Hematopoietic multipotent progenitor cell treated with erythropoietin and hydrocortisone succinate and interleukin-3 and kit ligand, for 4 days (in vitro differentiated cells): ENCODE data around the gene NEMP1.
"Not testable (repeated sequence)": the region's sequence is repeated elsewhere in the genome, so short reads cannot be mapped to it uniquely, and the experiment has no call there.

Source experiments
- DNase-seq: peaks from one replicate; pipeline ENCODE4 v3.0.0-alpha.2; 2015

The NEMP1 gene, protein sequence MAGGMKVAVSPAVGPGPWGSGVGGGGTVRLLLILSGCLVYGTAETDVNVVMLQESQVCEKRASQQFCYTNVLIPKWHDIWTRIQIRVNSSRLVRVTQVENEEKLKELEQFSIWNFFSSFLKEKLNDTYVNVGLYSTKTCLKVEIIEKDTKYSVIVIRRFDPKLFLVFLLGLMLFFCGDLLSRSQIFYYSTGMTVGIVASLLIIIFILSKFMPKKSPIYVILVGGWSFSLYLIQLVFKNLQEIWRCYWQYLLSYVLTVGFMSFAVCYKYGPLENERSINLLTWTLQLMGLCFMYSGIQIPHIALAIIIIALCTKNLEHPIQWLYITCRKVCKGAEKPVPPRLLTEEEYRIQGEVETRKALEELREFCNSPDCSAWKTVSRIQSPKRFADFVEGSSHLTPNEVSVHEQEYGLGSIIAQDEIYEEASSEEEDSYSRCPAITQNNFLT

DNA sequence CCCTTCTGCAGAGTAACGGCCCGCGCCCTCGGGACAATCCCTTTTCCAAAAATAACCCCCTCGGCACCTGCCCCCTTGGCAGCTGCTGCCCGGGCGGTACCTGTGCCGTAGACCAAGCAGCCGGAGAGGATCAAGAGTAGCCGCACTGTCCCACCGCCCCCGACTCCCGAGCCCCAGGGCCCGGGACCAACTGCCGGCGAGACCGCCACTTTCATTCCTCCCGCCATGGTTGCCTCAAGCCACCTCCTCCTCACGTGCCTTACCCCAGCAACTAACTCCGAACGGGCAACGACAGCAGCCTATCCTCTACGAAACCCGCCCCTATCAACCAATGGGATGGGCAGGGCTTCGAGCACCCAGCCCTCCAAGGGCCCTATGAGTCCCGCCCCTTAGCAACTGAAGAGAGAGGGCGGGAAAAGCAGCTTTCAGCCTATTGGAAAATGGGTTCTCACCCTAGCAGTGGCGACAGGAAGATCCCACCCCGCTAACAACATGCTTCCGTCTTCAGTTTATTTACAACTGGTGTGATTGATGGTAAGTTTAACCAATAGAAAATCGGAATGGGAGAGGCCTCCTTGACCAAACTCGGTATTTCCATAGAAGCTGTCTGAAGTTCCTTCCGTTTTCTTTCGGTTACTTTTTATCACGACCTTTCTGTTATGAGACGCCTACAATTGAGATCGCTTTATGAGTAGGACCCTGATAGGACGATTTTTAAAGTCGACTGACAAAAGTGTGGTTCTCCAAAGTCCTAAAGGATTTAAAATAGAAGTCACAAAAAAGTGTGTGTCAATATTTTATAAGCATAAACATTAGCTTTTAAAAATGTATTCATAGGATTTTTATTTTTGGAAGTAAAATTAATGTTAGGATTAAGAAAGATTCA is at the start of gene NEMP1:
TSS of gene NEMP1 (minus strand) at position 273 of the 886 bp plus-strand sequence. CDS start at position 227, 46 bp downstream.
- peak; percentile 100 for DNase-seq

DNA sequence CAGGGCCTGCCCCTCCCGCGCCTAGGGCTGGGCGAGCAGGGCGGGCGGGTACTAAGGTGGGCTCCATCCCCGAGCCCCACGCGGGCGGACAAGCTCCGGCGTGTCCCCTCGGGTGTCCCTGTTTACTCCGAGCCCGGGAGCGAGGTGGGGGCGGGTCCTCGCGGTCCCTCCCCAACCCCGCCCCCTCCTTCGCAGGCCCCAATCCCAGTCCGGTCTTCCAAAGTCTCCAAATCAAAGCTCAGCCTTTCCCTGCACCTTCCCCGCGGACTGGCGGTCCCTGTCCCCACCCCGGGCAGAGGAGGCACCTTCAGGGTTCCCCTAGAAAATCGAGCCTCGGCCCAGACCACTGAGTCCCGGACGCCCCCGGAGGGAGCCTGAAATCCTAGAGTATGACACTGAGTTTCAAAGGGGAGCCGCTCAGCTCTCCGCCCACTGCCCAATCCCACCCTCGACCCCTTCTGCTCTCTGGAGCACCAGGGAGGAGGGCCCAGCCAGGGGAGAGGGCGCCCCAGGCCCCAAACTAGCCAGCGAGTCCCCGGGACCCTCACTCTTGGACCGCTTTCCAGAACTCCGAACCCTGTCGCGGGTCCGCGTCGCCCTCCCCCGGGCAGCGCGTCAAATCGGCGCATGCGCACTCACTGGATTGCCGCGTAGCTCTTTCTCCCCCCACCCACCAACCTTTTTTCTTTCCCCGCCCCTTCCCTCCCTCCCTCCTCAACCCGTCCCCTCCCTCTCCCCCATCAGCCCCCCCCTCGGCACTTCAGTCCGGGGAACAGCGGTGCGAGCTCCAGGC is 49.3 kb upstream of the NEMP1 start, which contains the start of gene LRP1:
TSS of gene LRP1 (plus strand) at position 758 of the 793 bp plus-strand sequence. CDS start 482 bp downstream, outside the sequence.
- DNase-seq, result peak; percentile 60

DNA sequence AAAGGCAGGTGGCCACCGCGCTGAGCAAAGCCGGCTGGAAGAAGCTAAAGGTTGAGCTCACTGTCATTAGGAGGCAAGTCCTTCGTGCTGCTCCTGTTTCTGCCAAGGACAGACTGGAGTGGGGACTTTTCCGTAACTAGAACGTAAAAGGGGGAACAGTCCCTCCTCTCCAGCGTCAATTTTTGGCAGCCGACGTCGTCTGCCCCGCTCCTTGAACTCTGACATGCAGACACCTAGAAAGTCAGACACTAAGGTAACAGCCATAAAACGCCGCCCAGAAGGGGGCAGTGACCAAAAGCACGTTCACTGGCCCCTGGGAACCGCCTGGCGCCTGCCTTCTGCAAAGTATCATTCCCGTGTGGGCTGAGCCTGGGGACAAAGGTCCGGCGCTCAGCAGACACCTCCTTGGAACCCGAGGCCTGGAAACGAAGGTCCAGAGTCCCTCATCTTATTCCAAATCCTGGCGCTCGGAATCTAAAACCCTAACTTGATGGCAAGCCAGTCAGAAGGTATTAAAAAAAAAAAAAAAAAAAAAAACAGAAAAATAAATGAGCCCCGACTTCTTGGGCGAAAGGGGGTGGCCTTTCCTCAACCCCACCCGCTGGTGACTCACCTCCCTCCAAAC is 48.6 kb upstream of the NEMP1 start:
- DNase-seq, result peak; percentile 66

DNA sequence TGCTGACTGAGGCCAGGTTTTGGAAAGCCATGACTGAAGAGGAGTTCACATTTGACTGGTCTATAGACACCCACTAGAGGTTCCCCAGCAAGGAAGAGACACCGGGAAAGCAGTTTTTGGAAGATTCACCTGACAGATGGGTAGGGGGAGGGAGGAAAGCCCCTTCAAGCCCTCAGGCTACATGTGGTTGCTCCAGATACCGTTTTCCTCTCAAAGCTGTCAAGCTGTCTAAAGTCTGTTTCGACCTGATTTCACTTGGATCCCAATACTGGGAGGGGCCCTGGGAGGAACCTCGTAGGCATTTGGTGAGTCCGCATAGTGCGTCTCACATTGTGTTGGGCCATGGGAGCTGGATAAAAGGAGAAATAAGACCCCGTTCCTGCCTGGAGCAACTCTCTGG is 48.0 kb upstream of the NEMP1 start:
- no peak for DNase-seq

DNA sequence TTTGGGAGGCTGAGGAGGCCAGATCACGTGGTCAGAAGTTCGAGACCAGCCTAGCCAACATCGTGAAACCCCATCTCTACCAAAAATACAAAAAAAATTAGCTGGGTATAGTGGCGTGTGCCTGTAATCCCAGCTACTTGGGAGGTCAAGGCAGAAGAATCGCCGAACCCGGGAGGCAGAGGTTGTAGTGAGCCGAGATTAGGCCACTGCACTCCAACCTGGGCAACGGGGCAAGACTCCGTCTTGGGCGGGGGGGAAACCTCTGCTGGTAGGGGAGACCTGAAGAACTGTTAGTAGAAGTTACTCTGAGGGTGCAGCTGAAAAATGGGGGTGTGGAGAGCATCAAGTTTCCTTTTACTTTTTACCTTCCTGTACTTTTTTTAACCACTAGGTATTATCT is 47.5 kb upstream of the NEMP1 start:
- no peak for DNase-seq

DNA sequence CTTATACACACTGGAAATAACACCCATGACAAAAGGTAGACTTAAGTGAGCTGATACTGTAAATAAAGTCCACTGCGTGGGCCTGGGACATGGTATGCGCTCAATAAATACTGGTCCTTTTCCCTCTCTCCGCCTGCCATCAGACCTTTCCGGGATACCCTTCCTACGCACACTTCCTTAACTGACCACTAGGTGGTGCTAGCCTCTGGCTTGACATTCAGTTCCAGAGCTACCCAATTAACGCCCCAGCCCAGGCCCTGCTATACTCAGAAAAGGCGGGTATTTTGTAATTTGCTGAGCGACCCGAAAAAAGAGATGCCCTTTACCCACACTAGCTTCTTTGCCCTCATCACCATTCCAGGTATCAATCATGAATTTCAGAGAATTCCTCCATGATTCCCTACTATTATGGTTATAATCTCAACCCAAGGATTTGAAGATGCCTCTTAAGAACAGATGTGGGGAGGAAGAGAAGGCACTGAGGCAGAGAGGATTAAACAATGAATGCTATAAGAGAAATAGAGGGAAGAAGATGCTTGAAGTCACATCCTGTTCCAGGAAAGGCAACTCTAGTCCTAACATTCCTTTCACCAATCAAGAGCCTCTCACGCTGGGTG is 45.8 kb upstream of the NEMP1 start:
- DNase-seq, result peak; percentile 90

DNA sequence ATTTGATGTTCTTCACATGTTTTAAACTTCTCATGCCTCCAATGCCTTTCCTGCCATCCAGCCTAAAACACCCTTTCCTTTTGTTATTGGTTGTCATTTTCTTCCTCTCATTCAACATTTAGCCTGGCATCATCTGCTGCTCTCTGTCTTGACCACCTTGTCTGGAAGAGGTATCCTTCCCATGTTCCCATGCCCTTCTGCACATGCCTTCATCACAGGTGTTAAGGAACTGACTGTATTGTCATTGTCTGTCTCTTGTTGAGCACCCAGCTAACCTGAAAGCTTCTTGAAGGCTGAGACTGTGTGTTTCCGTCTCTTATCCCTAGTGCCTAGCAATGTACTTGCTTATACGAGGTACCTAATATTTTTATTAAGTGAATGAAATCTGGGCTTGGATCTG is 45.2 kb upstream of the NEMP1 start:
- DNase-seq, result no peak

DNA sequence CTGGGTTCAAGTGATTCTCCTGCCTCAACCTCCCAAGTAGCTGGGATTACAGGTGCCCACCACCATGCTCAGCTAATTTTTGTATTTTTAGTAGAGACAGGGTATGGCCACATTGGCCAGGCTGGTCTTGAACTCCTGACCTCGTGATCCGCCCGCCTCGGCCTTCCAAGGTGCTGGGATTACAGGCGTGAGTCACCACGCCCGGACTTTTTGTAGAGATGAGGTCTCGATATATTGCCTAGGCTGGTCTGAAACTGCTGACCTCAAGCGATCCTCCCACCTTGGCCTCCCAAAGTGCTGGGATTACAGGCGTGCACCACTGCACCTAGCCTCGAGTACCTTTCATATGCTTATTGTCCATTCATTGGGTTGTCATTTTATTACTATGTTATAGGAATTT is 42.1 kb upstream of the NEMP1 start:
- not testable (repeated sequence) for DNase-seq

DNA sequence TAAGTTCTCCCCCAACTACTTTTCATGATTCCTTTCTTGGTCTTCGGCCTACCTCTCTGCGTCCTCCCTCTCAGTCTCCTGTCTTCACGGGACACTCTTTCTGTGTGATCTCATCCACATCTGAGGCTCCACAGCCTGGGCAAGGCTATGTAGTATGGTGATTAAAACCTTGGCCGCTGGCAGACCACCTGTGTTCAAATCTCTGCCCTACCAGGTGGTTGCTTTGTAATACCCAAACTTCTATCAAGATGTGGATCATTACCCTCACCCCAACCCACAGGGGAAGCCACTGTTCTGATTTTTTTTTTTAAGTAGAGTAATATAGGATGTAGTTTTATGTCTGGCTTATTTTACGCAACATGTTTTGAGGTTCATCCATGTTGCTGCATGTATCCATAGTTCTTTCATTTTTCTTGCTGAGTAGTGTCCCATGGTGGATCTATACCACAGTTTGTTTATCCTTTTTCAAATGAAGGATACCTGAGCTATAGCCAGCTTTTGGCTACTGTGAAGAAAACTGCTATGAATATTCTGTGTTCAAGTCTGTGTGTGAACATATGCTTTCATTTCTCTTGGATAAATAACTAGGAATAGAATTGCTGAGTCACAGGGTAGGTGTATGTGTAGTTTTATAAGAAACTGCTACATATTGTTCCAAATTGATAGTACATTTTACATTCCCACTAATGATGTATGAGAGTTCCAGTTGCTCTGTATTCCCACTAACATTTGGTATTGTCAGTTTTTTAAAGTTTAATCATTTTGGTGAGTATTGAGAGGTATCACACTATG is 40.9 kb upstream of the NEMP1 start:
- DNase-seq, result no peak

DNA sequence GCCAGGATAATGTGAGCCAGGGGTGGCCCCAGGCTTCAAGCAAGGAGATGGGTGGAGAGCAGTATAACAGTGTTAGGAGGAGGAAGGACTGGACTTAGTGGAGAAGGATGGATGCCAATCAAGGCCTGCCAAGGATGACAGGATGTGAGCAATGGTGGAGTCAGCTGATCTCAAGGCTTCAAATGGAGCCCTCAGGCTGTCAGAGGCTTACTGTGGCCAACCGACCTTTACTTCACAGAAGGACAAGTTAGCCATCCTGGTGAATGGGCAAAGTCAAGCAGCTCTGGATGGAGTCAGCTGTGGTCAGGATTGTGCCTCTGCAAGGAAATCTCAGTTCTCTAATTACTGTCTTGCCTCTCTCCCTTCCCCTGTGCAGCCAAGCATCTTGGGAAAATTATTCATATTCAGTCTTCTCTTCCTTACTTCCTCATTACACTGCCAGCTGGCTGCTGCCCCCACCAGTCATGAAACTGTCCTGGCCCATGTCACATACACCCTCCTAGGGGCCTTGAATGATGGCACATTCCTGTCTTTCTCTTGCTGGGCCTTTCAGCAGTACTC is 40.2 kb upstream of the NEMP1 start:
- DNase-seq, result no peak

DNA sequence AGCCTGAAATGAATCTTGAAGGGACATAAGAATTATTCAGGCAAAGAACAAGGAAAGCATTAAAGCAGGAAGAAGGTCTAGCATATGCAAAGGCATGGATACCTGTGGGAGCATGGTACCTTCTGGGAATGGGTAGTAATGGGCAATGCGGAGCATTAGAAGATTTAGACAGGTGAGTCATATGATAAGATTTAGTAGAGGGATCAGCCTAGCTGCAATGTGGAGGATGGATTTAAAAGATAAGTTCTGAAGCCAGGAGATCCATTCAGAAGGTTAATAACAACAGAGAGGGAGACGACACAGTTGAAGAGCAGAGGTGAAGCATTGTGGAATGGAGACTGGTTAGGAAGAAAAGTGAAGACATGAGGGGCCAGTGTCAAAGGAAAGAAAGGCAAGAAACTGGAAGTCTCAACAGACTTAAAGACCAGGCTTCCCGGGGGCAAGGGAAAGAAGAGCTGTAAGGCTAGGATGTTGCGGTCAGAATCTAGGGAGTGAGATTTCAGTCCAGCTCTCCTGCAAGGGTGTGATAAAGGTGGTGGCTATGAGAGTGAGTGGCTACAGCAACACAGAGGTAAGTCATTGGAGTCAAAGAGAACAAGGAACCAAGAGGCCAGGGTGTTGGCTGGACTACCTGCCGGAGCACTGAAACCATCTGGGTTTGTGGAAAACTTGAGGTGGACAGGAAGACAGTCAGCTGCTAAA is 38.1 kb upstream of the NEMP1 start:
- DNase-seq, result no peak

DNA sequence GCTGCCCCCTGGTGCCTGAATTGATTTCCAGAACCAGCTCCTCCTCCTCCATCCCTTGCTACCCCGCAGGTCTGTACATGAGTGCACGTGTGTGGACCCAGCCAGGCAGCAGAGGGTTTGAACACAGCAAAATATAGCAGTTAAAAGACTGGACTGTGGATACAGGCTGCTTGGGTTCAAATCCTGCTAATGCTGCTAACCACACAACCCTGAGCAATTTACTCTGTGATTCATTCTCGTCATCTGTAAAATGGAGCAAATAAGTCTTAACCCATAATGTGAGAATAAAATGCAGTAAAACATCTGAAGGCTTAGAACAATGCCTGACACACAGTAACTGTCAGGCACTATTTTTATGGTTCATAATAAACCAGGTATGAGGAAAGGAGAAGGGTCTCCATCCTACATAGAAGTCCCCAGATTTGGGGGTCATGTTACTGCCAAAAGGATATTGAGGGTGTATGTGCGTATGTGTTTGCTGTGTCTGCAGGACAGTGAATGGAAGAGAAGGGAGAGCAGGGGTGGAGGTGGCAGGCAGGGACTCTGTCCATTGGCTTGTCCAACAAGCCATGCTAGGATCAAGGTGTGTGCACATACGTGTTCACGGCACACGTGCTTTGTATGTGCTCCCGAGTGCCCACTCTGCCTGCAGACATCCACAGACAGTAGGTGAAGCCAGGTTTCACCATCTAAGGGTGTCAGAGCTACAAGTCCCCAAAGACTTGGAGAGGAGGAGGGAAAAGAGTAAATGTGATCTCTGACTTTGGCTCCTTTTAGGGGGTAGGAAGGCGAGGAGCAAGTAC is 34.1 kb upstream of the NEMP1 start:
- no peak for DNase-seq

DNA sequence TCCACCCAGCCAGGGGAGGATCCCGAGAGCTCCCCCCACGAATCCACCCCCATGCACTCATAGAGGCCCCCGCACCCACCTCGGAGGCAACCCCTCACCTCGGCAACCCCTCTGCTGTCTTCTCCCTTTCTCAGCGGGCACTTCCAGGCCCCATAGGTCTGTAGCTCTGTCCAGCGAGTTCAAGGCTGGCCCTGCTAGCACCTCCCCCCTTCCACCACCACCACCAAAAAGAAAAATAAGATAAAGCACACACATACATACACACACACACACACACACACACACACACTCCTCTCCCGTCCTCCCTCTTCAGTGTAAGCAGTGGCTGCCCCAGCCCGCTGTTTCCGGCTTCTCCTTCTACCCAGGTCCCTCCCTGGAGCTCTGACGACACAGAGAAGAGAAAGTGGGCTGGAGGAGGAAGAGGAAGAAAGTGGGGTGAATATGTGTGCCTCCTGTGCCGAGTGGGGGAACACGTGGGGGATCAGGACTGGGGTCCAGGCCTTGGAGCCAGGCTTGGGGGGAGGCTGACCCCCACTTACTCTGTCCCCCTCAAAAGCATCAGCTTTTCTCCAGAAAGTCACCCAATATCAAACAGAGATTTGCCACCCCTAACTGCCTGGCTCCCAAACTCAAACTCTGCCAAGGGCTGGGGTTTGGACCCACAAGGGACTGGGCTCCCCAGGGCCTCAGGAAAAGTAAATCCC is 32.6 kb upstream of the NEMP1 start, which contains the start of gene STAT6:
TSS of gene STAT6 (minus strand) at position 332 of the 704 bp plus-strand sequence. CDS start 3,084 bp downstream, outside the sequence.
- DNase-seq, result peak; percentile 98

DNA sequence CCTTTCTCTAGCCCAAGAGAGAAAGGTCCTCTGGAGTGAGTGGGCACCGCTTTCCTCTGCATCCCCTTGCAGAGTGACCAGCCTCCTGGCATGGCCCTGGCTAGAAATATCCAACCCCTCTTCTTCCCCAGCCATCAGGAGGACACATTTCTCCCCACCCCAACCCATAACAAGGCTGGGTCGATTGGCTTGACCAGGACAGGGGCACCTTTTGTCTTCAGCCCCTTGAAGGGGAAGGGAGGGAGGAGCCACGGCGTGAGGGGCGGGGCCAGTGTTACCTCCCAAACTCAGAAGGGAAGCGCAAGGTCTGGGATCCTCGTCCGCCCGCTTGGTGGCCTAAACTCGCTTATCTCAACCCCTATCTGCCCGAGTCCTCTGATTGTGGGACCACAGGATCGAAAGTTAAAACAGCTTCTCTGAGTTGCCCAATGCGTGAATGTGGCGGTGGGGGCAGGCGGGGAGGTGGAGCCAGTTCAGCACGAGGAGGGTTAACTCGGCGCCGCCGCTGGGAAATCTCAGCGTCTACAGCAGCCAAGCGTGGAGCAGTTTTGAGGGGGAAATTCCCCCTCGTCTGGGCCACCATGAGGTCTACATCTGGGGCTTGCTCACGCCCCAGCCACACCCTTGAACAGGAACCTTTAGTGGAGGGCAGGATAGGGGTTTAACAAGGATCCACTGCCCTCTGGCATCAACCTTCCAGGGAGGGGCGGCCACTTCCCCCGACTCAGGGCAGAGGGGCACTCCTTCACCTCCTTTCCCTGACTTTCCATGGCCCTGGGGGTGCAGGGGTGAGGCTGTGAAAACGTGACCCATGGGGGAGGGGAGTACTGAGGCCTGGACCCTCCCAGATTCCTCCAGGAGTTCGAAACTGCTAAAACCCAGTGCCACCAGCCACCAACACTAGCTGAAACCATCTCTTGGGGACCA is 31.8 kb upstream of the NEMP1 start:
- peak; percentile 94 for DNase-seq

DNA sequence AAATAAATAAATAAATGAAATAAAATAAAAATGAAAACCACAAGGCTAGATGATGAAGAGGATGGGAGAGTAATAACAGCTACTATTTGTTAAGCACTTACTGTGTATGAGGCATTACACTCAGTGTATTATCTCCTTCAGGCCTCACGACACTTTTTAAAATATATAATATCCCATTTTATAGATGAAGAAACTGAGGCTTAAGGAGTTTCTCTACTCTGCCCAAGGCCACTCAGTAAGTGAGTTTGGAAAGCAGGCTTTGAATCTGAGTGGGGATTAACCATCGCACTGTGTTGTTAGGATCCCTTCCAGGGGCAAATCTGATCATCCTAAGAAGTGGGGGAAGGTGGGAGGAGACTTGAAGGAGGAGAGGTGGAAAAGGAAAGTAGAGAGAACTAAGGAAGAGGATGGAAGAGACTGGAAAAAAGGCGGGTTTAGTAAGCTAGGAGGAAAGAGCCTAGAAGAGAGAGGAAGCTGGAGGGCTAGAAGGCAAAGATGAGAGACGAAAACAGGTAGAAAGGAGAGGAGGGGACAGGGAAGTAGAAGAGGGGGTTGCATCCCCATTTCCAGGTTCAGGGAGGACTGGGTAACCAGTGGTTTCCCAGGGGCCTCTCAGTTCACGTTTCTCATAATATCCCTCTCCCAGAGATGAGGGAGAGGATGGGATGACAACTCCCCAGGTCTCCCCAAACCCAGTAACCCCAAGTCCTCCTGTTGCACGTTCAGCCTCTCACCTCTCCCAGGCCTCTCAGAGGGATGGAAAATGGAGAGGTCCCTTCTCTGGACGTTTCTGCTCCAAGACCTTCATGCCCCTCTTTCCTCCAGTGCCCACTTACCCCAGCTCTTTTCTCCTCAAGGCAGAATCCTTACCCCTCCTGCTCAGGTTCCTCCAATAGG is 30.9 kb upstream of the NEMP1 start:
- no peak for DNase-seq
